SK-N-MC (cell line): ENCODE results near the gene SH3GL3.

Experiments
- EZH2 ChIP-seq: fragments of 200-600 bp; sonication (generic); IDR thresholded peaks from one replicate; pipeline ENCODE4 v1.6.1; 2017; ENCODE audit warnings: antibody characterized with exemption
- POLR2AphosphoS5 ChIP-seq: IDR thresholded peaks from 2 replicates; pipeline ENCODE4 v1.6.1; 2012; ENCODE audit warnings: mild to moderate bottlenecking, low read depth, low read length, borderline replicate concordance

- TF ChIP-seq EZH2: no peak
- no peak for TF ChIP-seq POLR2AphosphoS5
Measured at GRCh38 chr15:83665480-83665879, 218.3 kb downstream of the SH3GL3 start.
